Measurements from ENCODE around the gene DMC1. TPM values are rescaled to one million over a fixed set of nuclear protein-coding genes. Genes with fewer than 3 reads are reported as not detected.
"Not testable (repeated sequence)": the region's sequence is repeated elsewhere in the genome, so short reads cannot be mapped to it uniquely, and the experiment has no call there.

The DMC1 gene
- total RNA-seq, 1 experiment from 2014 or later = 4.4 TPM

- intact Hi-C loops (cut with micrococcal nuclease; ENCODE audit: unreplicated experiment) = no loop called here
- no peak for DNase-seq
- BruUV-seq (replicated peaks) = no TSS peak
- Mint-ChIP-seq H3K36me3 (ENCODE audit: insufficient read depth, unreplicated experiment) (peaks cover 13% of the 10 kb centered on the region), H3K27me3 (ENCODE audit: unreplicated experiment) (no peaks in the 10 kb centered on the region), H3K9me3 (ENCODE audit: low read depth, unreplicated experiment) (no peaks in the 10 kb centered on the region), H3K27ac (ENCODE audit: unreplicated experiment) (no peak overlapping the region), H3K4me3 (ENCODE audit: low read depth, unreplicated experiment) (no peak overlapping the region), H3K4me1 (ENCODE audit: low read depth, unreplicated experiment) (no peaks in the 10 kb centered on the region)
- no peak for TF ChIP-seq CTCF (IDR thresholded peaks at IDR 0.05; ENCODE audit: unreplicated experiment)
- CTCF ChIA-PET = no interaction called here
Observed at GRCh38 chr22:38471237-38471636, 98.7 kb downstream of the DMC1 start.

GRCh38 chr22:38470179-38470578 is 99.8 kb downstream of the DMC1 start:
- BruUV-seq (replicated peaks); H3K9me3 Mint-ChIP-seq (ENCODE audit: low read depth, unreplicated experiment); H3K4me1 Mint-ChIP-seq (ENCODE audit: low read depth, unreplicated experiment); CTCF ChIA-PET; H3K27me3 Mint-ChIP-seq (ENCODE audit: unreplicated experiment); H3K27ac Mint-ChIP-seq (ENCODE audit: unreplicated experiment); H3K4me3 Mint-ChIP-seq (ENCODE audit: low read depth, unreplicated experiment); intact Hi-C loops (cut with micrococcal nuclease; ENCODE audit: unreplicated experiment); DNase-seq: not testable (repeated sequence)
- H3K36me3 Mint-ChIP-seq (ENCODE audit: insufficient read depth, unreplicated experiment) = peaks cover 13% of the 10 kb centered on the region

- Mint-ChIP-seq H3K27ac (ENCODE audit: unreplicated experiment) (no peak overlapping the region), H3K9me3 (ENCODE audit: low read depth, unreplicated experiment) (no peaks in the 10 kb centered on the region), H3K4me3 (ENCODE audit: low read depth, unreplicated experiment) (no peak overlapping the region), H3K27me3 (ENCODE audit: unreplicated experiment) (peaks cover 15% of the 10 kb centered on the region), H3K4me1 (ENCODE audit: low read depth, unreplicated experiment) (no peaks in the 10 kb centered on the region), H3K36me3 (ENCODE audit: insufficient read depth, unreplicated experiment) (peaks cover 13% of the 10 kb centered on the region)
- no TSS peak for BruUV-seq (replicated peaks)
- no peak for TF ChIP-seq CTCF (IDR thresholded peaks at IDR 0.05; ENCODE audit: unreplicated experiment)
- no peak for DNase-seq
- CTCF ChIA-PET = no interaction called here
- intact Hi-C loops (cut with micrococcal nuclease; ENCODE audit: unreplicated experiment) = no loop called here
Observed at GRCh38 chr22:38469306-38469781, 100.6 kb downstream of the DMC1 start.

Other genes with a start within 250 kb of the DMC1 start
- not detected in 2 replicates for gene KCNJ4, start 115.0 kb downstream of the DMC1 start, total RNA-seq (2022)
- 16.1 and 18.7 TPM in 2 replicates for gene KDELR3, start 102.1 kb downstream of the DMC1 start, total RNA-seq (2022)
- 342 and 344 TPM in 2 replicates for gene DDX17, start 63.9 kb downstream of the DMC1 start, total RNA-seq (2022)
- 9.6 and 10.8 TPM in 2 replicates for gene FAM227A, start 86.2 kb upstream of the DMC1 start, total RNA-seq (2022)
- gene CBY1, start 86.5 kb upstream of the DMC1 start, total RNA-seq (2022) = 40.9 and 42.7 TPM in 2 replicates
- gene TOMM22, start 111.8 kb upstream of the DMC1 start, total RNA-seq (2022) = 94.6 and 105 TPM in 2 replicates
- 58.5 and 70.0 TPM in 2 replicates for gene JOSD1, start 130.8 kb upstream of the DMC1 start, total RNA-seq (2022)
- 79.1 and 91.4 TPM in 2 replicates for gene GTPBP1, start 135.8 kb upstream of the DMC1 start, total RNA-seq (2022)
- gene SUN2, start 185.8 kb upstream of the DMC1 start, total RNA-seq (2022) = 50.7 and 66.3 TPM in 2 replicates
- 14.7 and 15.6 TPM in 2 replicates for gene DNAL4, start 224.0 kb upstream of the DMC1 start, total RNA-seq (2022)